GM19455 (cell line): Measurements from ENCODE around the gene DNASE1L2.

Experiments used
- ATAC-seq: cut with Tn5 transposase; IDR thresholded peaks from one replicate; pipeline ENCODE4 v1.9.1; 2021; ENCODE audit not compliant: unreplicated experiment

Gene DNASE1L2, protein sequence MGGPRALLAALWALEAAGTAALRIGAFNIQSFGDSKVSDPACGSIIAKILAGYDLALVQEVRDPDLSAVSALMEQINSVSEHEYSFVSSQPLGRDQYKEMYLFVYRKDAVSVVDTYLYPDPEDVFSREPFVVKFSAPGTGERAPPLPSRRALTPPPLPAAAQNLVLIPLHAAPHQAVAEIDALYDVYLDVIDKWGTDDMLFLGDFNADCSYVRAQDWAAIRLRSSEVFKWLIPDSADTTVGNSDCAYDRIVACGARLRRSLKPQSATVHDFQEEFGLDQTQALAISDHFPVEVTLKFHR

DNA sequence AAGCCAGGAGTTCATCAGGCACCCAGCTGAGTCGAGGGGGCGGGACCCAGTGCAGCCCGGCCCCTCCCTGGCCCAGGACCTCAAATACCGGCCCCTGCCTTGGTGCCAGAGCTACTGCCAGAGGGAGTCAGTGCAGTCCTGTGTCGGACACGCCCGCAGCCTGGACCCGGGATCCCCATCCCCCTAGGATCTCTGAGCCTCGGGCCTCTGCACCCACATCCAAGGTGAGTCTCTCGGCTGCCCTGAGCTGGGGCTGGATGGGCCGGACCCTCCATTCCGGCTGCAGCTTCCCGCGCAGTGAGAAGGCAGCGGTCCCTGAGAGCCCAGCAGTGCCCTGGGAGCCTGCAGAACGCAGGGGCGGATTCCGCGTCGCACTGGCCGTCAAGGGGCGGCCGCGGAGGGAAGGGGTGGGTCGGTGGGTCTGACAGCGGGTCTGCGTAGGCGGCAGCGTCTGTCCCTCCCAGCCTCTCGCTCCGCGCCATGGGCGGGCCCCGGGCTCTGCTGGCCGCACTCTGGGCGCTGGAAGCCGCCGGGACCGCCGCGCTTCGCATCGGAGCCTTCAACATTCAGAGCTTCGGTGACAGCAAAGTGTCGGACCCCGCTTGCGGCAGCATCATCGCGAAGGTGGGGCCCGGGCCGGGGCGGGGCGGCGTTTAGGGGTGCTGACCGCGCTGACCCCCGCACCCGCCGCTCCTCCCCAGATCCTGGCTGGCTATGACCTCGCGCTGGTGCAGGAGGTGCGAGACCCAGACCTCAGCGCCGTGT lies at the start of gene DNASE1L2:
Gene DNASE1L2 (plus strand): TSS at position 108 of the 765 bp plus-strand sequence. CDS start 373 bp downstream, at position 481.
- no peak for ATAC-seq

DNA sequence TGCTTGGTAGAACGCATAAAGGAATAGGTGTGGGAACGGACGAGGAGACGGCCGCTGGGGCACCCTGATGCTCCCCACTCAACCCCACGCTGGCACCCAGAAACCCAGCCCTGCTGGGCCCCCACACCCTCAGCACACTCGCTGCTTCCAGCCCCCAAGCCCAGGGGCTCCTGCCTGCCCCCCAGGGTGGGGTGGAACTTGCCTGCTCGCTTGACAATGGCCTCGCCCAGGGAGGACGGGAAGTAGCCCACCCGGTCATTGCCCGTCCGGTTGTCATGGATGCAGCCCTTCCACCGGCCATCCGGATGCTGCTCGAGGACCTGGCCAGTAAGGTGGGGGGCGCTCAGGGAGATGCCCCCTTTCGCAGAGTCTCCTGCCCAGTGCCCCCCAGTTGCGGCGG lies 49.7 kb upstream of the DNASE1L2 start:
- ATAC-seq = no peak

DNA sequence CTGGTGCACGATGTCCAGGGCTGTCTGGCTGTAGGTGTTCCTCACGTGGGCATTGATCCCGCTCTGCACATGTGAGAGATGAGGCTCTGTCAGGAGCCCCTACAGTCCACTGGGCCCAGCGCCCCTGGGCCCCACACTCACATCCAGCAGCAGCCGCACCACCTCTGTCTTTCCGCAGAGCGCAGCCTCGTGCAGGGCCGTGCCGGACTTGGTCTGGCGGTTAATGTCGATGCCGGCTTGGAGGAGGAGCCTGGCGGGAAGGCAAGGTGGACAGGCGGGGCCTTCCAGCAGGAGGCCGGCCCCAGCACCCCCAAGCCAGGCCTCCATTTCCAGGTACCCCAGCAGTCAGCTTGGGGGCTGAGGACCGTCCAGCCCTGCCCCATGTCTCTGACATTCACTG lies 49.0 kb upstream of the DNASE1L2 start:
- no peak for ATAC-seq

DNA sequence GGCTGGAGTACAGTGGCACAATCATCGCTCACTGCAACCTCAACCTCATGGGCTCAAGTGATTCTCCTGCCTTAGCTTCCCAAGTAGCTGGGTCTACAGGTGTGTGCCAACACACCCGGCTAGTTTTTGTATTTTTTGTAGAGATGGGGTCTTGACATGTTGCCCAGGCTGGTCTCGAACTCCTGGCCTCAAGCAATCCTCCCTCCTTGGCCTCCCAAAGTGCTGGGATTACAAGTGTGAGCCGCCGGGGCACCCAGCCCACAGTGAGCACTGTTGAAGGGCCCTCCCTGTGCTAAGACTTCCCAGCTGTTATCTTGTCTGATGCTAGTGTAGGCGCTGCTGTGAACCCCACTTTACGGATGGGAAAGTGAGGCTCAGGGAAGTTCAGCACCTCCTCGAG lies 47.8 kb upstream of the DNASE1L2 start:
- no peak for ATAC-seq

DNA sequence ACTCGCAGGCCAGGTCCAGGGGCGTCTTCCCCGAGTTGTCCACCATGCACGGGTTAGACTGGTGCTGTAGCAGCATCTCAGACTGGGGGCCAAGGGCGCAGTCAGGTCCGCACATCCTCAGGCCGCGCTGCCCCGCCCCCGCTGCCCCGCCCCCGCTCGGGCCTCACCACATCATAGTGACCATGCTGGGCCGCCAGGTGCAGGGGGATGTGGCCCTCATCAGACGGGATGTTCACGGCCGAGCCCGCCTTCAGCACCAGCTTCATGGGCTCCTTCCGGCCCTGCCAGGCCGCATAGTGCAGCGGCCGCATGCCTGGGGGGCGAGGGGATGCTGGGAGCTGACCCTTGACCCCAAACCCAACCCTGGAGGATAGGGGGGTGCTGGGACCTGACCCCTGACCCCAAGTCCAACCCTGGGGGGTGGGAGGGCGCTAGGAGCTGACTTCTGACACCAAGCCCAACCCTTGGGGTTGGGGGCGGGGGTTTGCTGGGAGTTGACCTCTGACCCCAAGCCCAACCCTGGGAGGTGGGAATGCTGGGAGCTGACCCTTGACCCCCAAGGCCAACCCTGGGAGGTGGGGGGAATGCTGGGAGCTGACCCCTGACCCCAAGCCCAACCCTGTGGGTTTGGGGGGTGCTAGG lies 46.9 kb upstream of the DNASE1L2 start:
- no peak for ATAC-seq

DNA sequence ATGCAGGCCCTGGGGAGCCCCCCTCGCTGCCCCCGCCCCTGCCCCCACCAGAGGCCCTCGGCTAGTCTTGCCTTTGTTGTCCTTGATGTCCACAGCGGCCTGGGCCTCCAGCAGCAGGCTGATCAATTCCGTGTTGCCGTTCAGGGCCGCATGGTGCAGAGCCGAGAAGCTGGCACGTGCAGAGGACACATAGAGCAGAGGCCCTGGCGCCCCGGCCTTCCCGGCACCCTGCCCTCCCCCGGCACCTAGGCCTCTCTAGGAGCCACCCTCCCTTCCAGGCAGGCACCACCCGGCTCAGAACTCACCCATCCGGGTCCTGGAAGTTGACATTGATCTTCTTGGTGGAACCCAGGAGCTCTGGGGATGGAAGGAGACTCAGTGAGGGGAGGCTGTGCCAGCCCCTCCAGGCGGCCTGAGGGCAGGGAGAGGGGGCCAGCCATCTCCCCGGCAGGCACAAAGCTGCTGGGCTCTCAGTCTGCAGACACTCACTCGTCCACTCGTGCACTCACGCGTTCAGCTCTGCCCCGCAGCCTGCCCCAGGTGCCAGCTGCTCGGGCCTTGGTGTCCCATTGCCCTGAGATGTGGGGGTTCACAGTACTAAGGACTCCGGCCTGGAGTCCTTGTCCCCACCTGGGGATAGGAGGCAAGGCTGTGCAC lies 46.1 kb upstream of the DNASE1L2 start:
- ATAC-seq = no peak

DNA sequence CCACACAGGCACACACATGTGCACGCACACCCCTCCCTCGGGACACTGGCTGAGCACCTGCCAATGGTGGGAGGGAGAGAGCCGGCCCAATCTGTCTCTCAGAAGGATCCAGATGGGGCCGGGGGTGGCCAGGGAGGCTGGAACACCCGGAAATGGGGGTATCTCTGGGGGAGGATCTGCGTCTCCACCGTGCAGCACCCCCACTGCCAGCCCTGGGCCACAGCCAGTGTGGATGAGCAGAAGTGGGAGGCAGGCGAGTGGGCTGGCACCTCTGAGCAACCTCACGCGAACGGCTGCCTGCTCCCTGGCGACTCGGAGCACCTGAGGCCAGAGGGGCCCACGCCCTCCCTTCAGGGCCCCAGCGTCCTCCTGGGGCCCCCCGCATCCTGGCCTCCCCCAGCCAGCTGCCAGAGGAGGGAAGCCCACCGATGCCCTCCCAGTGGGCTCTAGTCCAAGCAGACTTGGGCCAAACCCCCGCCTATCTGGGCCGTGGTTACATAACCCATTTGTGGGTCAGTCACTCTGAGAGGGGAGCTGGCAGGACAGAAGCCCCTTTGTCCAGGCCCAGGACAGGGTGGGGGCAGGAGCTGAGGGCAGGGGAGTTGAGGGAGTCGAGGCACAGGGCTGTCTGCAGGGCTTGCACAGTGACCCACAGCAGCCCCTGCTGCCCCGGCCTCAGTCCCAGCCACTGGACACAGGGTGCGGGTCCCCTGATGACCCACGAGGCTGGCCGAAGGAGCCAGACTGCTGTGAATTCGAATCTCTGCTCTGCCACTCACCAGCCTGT lies 45.4 kb upstream of the DNASE1L2 start:
- no peak for ATAC-seq

DNA sequence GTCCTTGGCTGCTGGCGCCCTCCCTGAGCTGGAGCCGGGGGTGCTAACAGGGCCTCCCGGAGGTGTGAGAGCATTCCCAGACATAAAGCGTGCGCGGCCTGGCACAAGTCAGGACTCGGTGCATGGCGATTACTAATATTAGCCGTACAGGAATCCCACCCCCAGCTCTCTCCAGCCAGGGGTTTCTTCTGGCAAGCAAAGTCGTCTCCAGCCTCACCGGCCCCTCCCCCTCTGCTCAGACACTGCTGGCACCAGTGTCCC lies 44.9 kb upstream of the DNASE1L2 start:
- ATAC-seq = no peak

DNA sequence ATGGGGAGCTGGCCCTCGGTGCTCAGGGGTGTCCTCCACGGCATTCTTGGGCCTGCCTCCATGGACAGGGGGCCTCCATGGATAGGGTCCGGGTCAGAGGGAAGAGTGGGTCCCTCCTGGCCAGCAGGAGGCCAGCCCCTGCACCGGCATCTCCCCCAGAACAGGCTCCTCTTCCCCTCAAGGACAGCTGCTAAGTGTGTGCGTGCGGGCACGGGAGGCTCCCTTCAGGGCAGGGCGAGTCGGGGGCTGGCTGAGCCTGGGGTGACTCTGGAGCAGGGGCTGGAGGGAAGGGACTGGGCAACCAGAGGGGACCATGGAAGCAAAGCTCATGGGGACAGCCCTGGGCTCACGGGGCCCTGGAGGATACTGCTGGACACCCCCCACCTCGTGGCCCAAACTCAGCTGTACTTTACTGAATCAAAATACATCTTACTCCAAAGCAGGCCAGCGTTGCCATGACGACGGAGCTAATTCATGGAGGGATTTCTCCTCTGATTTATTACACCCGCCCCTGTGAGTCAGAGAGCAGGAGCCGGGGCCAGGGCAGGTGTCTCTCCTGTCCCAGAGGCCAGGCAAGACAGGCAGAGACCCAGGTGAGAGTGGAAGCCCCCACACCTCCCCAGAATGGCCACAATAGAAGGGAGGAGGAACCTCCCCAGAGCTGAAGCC lies 41.9 kb upstream of the DNASE1L2 start:
- no peak for ATAC-seq

DNA sequence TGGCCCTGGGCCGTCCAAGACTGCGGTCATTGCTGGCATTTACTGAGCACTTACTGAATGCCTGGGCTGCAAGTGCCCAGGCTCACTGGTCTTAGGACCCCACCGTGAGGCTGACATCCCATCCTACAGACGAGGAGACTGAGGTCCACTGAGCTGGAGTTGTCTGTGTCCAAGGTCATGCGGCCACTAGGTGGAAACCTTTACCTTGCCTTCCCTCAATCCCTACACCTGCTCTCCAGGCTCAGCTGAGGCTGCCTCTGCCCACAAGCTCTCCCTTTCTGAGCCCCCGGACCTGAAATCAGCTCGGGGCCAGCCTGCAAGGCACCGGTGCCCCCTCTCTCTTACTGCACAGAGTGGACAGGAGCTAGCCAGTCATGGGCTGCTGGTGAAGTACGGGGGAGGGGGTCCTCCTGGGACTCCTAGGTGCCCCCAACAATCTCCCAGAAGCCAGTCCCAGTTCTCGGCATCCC lies 41.4 kb upstream of the DNASE1L2 start:
- ATAC-seq = no peak

DNA sequence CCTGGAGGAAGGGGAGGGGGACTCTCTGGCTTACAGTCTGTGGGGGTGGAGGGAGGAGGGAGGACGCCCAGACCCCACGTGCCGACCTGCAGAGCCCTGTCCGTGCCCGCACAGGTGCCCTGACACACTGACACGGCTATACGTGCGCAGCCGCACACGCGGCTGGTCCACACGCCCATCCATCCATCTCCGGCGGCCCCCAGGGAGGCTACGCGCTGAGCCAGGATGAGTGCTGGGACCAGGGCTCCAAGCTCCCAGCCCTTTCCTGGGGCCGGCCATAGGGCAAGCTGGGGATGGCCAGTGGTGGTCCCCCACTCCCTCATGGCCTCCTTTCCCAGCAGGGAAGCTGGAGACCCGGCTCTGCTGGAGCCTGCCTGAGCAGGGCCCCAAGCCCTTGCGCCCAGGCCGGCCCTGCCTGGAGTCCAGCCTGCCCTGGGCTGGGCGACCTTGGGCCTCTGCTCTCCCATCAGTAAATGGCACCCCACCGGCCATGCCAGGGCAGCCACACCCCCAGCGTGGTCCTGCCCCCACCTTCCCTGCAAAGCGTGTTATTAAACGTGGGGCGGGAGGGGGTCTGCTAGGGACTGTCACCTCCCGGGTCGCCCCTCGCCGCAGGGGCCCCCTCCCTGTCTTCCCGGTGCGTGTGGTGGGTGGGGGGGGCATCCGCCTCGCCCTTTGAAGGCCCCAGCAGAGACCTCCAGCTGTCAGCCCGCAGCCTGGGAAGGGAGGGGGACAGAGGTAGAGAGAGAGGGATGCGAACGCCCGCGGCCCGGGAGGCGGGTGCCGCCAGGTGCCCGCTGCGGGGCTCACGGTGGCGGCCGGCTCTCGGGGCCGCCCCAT lies 40.7 kb upstream of the DNASE1L2 start:
- no peak for ATAC-seq

DNA sequence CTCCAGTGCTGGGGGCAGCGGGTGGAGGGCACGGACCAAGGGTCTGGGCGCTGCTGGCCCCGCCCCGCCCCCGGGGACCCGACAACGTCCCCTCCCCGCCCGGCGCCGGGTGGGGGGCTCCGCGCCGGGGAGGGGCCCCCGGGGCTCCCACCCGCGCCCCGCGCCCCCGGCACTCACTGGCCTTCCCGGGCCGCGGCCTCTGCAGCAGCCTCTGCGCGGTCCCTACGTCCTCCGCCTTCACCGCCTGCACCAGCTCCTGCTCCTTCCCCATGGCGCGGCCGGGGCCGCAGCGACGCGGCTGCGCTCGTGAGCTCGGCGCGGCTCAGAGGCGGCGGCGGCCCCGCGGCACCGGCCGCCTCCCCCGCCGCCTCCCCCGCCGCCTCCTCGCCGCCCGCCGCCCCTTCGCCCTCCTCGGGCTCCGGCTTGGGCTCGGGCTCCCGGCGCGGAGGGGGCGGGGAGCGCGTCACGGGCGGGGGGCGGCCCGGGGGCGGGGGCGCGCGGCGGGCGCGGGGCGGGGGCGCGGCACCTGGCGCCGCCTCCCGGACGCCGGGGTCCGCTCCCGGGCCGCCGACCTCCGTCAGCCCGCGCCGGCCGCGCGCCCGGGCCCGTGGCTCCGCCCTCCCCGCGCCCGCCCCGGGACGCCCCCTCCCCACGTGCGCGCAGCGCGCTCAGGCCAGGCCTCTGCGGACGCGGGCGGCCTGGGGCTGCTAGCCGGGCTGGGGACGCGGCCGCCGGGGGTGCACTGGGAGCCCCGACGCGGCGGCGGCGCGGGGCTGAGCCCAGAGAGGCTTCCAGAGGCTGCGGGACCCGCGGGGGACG lies 39.9 kb upstream of the DNASE1L2 start, which contains the start of gene CASKIN1:
Gene CASKIN1 (minus strand): TSS at position 444 of the 819 bp plus-strand sequence. CDS start 173 bp downstream, at position 271.
- no peak for ATAC-seq

DNA sequence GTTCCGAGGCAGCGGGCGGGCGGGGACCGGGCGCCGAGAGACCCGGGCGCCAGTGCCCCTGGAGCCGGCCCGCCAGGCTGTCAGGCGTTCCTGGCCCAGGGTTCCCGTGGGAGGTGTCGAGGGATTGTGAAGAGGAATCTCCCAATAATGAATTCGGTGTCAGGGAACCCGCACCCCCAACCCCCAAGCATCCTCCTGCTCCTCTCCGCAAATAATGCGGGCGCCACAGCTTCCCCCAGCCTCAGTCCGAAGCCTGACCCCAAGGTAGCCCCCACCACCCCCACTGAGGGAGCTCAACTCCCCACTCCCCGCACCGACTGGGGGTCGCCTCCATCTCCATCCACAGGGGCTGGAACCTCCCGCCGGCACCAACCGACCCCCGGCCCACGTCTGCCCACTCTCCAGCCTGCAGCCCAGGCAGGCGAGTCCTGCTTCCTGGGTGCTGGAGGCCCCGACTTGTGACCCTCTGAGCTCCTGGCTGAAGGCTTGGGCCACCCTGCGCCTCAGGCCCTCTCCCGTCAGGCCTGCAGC lies 39.2 kb upstream of the DNASE1L2 start:
- ATAC-seq = no peak

DNA sequence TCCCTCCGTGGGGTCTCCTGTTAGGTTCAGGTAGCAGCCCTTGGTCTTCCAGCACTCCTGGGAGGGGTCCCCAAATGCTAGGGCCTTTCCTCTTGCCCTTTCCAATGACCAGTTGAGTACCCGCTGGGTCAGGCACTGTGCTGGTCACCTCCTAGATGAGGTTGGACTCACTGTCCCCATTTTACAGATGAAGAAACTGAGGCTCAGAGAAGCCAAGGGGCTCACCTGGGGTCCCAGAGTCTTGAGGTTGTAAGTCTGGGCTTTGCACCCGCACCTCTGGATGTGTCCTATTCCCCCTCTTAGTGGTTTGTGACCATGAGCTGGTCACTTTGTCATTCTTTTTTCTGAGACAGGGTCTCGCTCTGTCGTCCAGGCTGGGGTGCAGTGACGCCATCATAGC lies 38.5 kb upstream of the DNASE1L2 start:
- ATAC-seq = no peak

DNA sequence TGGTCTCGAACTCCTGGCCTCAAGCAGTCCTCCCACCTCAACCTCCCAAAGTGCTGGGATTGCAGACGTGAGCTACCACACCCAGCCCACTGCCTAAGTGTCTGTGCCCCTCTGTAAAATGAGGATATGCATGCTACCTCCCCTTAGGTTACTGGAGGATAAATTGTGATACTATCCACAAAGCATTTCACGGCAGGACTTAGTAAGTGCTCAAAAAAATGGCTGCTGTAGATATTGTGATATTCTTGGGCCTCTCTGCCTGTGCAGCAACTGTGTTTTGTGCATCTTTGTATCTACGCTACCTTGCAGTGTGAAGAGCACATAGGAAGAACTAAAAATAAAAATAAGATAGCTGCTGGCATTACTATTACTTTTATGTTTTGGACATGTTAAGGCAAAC lies 38.0 kb upstream of the DNASE1L2 start:
- ATAC-seq = no peak

DNA sequence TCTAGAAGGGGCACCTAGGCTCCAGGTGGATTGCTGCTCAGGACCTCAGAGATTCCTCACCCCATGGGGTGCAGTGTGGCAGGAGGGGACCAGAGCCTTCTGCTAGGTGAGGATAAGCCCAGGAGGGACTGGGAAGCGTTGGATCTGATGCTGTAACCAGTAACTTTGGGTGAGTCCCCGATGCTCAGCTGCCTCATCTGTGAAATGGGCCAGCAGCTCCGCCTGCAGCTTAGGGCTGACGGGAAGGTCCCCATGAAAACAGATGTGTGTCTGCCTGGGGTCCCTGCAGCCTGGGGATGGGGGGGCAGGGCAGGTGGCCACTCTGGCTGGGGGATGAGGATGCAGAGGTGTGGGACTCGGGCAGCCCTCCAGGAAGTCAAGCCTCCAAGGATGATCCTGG lies 37.1 kb upstream of the DNASE1L2 start:
- ATAC-seq = no peak

DNA sequence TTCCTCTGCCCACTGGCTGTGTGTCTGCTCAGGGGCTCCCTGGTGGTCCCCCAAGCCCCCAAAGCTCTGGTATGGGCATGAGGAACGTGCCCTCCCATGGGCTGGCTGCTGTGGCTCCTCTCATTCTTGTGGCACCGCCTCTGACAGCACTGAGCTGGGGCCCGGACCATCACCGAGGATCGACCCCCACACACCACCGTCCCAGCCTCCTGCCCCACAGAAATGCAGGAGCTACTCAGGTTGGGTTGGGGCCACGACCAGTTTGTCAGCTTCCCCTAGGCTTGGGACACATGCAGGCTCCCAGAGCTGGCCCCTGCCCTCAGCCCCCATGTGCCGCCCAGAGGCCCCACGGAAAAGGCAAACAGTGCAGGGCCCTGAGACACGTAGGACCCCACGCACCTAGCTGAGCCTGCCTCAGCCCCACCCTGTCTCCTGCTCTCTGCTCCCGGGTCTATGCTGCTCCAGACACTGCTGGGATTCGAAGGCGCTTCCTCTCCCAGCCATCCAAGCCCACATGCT lies 36.6 kb upstream of the DNASE1L2 start:
- no peak for ATAC-seq

DNA sequence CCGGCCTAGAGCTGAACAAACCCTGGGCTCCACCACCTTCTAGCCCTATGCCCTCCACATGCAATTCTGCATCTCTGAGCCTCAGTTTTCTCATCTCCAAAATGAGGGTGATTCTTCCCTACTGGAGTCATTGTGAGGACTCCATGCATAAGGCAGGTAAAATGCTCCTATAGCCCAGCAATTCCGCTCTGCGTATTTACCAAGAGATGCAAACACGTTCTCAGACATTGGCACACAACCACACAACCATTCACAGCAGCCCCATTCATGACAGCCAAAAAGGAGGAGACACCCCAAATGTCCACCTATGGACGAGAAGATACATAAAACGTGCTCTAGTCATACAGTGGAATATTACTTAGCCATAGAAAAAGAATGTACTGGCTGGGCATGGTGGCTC lies 35.9 kb upstream of the DNASE1L2 start:
- no peak for ATAC-seq
